Lower leg skin (tissue), 3 donors: Measurements from ENCODE around the gene FBXW8.

Source experiments
- POLR2A ChIP-seq, 2 donors: fragments of 450-650 bp; IDR thresholded peaks; one replicate each; pipeline ENCODE4 v1.6.1; 2016 to 2017; ENCODE audit warnings: antibody characterized with exemption in 2 of 2, mild to moderate bottlenecking in 1 of 2, moderate library complexity in 1 of 2
- TF ChIP-seq, protein P1 (sequence below), 3 donors: fragments of 450-650 bp; IDR thresholded peaks; one replicate each; pipeline ENCODE4 v1.5.1; 2016; ENCODE audit warnings: antibody characterized with exemption in 3 of 3, mild to moderate bottlenecking in 3 of 3, moderate library complexity in 2 of 3

- TF ChIP-seq, protein P1, sequence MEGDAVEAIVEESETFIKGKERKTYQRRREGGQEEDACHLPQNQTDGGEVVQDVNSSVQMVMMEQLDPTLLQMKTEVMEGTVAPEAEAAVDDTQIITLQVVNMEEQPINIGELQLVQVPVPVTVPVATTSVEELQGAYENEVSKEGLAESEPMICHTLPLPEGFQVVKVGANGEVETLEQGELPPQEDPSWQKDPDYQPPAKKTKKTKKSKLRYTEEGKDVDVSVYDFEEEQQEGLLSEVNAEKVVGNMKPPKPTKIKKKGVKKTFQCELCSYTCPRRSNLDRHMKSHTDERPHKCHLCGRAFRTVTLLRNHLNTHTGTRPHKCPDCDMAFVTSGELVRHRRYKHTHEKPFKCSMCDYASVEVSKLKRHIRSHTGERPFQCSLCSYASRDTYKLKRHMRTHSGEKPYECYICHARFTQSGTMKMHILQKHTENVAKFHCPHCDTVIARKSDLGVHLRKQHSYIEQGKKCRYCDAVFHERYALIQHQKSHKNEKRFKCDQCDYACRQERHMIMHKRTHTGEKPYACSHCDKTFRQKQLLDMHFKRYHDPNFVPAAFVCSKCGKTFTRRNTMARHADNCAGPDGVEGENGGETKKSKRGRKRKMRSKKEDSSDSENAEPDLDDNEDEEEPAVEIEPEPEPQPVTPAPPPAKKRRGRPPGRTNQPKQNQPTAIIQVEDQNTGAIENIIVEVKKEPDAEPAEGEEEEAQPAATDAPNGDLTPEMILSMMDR (IDR thresholded peaks at IDR 0.05) = no peak
- no peak for TF ChIP-seq POLR2A (IDR thresholded peaks at IDR 0.05)
These were observed 46.2 kb upstream of the FBXW8 start for GRCh38 chr12:116864371-116865160.
